Endodermal cell (in vitro differentiated cells): Measurements from ENCODE around the gene CMYA5. TPM values are rescaled to one million over a fixed set of nuclear protein-coding genes. Genes with fewer than 3 reads are reported as not detected.

Experiments used
- DNase-seq: peaks from one replicate; pipeline ENCODE4 v3.0.0-alpha.2; 2017
- H3K27ac ChIP-seq: 2 replicates; pipeline ENCODE4 v1.5.1; 2013; ENCODE audit warnings: mild to moderate bottlenecking, low read depth, low read length, moderate library complexity
- H3K27me3 ChIP-seq: 2 replicates; pipeline ENCODE4 v1.6.1; 2013; ENCODE audit warnings: mild to moderate bottlenecking, low read length, moderate library complexity; ENCODE audit not compliant: insufficient read depth, control insufficient read depth, poor library complexity, severe bottlenecking
- H3K36me3 ChIP-seq: 2 replicates; pipeline ENCODE4 v1.7.0; 2013; ENCODE audit warnings: mild to moderate bottlenecking, low read length, moderate library complexity; ENCODE audit not compliant: control insufficient read depth, insufficient read depth
- H3K4me1 ChIP-seq: one replicate; pipeline ENCODE4 v1.7.0; 2013; ENCODE audit warnings: low read length; ENCODE audit not compliant: control insufficient read depth, insufficient read depth
- H3K4me3 ChIP-seq: 2 replicates; pipeline ENCODE4 v1.5.1; 2013; ENCODE audit warnings: mild to moderate bottlenecking, low read length, moderate library complexity
- H3K9ac ChIP-seq: 2 replicates; pipeline ENCODE4 v1.6.1; 2013; ENCODE audit warnings: mild to moderate bottlenecking, low read length, moderate library complexity; ENCODE audit not compliant: poor library complexity, severe bottlenecking; ENCODE audit errors: extremely low read depth
- H3K9me3 ChIP-seq: 2 replicates; pipeline ENCODE4 v1.6.1; 2013; ENCODE audit warnings: mild to moderate bottlenecking, low read length, moderate library complexity; ENCODE audit not compliant: control insufficient read depth
- H3K27ac Mint-ChIP-seq: 2 replicates; pipeline ENCODE4 v1.8.0; 2020; ENCODE audit warnings: mixed read lengths
- H3K27me3 Mint-ChIP-seq: 2 replicates; pipeline ENCODE4 v1.8.0; 2021; ENCODE audit warnings: mild to moderate bottlenecking, mixed read lengths; ENCODE audit not compliant: insufficient read depth
- H3K36me3 Mint-ChIP-seq: 2 replicates; pipeline ENCODE4 v1.8.0; 2020; ENCODE audit warnings: low read depth, mixed read lengths
- H3K4me1 Mint-ChIP-seq: 2 replicates; pipeline ENCODE4 v1.8.0; 2020; ENCODE audit warnings: mixed read lengths
- H3K4me3 Mint-ChIP-seq: 2 replicates; pipeline ENCODE4 v1.8.0; 2020; ENCODE audit warnings: mild to moderate bottlenecking, moderate library complexity, mixed read lengths
- H3K9me3 Mint-ChIP-seq: 2 replicates; pipeline ENCODE4 v1.8.0; 2020; ENCODE audit warnings: mild to moderate bottlenecking, mixed read lengths
- WGBS, 2 experiments: methylation state at CpG; one replicate each; pipeline versions ENCODE4 v1.1.5 to v1.1.7; 2013; ENCODE audit warnings: missing lambda C conversion rate in 2 of 2, mixed read lengths in 1 of 2; ENCODE audit not compliant: insufficient coverage in 1 of 2, insufficient read length in 1 of 2; 5-methylcytosine and 5-hydroxymethylcytosine counted together
- long read RNA-seq, 4 experiments: library from polyadenylated mRNA in 2 of 4; library from RNA in 1 of 4; library from capped mRNA in 1 of 4; stranded (forward) in 3 of 4; unstranded in 1 of 4; transcript quantifications; one replicate each; pipeline ENCODE4 v2.0.0, GENCODE V29; 2020 to 2021; ENCODE audit warnings: inconsistent platforms in 1 of 4
- polyA plus RNA-seq, 2 experiments: library from polyadenylated mRNA; stranded (reverse); fragments of 50-300 nt; gene quantifications; one replicate each; pipeline ENCODE4 v1.2.3, GENCODE V29; 2013
- total RNA-seq, 2 donors: library from RNA; stranded (reverse); fragmentation: NEBNext Ultra II Directional in 1 of 2; extraction: Animal tissue kit (Norgen Biotek cat#: 25700) in 1 of 2; gene quantifications; 2 replicates in 1 of 2; 3 replicates in 1 of 2; pipeline ENCODE4 v1.2.1, GENCODE V29; 2021
- TF ChIP-seq, protein P1 (sequence below): fragments of 200-600 bp; sonication (generic); conservative IDR thresholded peaks from 2 replicates; pipeline ENCODE4 v1.5.0; 2021; ENCODE audit warnings: antibody characterized with exemption, mild to moderate bottlenecking

Gene CMYA5
- 1 to 10 TPM in 1 of 2 donors, under 1 TPM in 1; 0.69 to 1.6 TPM for total RNA-seq
- polyA plus RNA-seq (2013, experiment 1 of 2): 0.43 TPM
- 0.41 TPM for polyA plus RNA-seq (2013, experiment 2 of 2)
- long read RNA-seq, experiment 1, partial matches to known transcripts: 0 of 1 reads
- long read RNA-seq, experiment 1, other reads (novel, unspliced or antisense): 1 of 1 reads
- long read RNA-seq, experiment 2, partial matches to known transcripts: 0 of 3 reads
- long read RNA-seq, experiment 2, other reads (novel, unspliced or antisense): 3 of 3 reads
- long read RNA-seq, experiment 3, partial matches to known transcripts: 0 of 4 reads
- long read RNA-seq, experiment 3, other reads (novel, unspliced or antisense): 4 of 4 reads
- long read RNA-seq, experiment 4, partial matches to known transcripts: 0 of 8 reads
- long read RNA-seq, experiment 4, other reads (novel, unspliced or antisense): 8 of 8 reads

- peak within 1 kb of the TSS; percentile 26 for H3K27ac Mint-ChIP-seq
- TF ChIP-seq, protein P1, sequence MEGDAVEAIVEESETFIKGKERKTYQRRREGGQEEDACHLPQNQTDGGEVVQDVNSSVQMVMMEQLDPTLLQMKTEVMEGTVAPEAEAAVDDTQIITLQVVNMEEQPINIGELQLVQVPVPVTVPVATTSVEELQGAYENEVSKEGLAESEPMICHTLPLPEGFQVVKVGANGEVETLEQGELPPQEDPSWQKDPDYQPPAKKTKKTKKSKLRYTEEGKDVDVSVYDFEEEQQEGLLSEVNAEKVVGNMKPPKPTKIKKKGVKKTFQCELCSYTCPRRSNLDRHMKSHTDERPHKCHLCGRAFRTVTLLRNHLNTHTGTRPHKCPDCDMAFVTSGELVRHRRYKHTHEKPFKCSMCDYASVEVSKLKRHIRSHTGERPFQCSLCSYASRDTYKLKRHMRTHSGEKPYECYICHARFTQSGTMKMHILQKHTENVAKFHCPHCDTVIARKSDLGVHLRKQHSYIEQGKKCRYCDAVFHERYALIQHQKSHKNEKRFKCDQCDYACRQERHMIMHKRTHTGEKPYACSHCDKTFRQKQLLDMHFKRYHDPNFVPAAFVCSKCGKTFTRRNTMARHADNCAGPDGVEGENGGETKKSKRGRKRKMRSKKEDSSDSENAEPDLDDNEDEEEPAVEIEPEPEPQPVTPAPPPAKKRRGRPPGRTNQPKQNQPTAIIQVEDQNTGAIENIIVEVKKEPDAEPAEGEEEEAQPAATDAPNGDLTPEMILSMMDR: no peak
- Histone ChIP-seq H3K9ac (no peak within 1 kb of the TSS), H3K4me1 (no peaks in the 10 kb centered on the region), H3K4me3 (no peak within 1 kb of the TSS), H3K27ac (no peak within 1 kb of the TSS), H3K27me3 (no peaks in the 10 kb centered on the region), H3K36me3 (peaks cover 29% of the 10 kb centered on the region), H3K9me3 (no peaks in the 10 kb centered on the region)
- peaks cover 8% of the 10 kb centered on the region for H3K36me3 Mint-ChIP-seq
- H3K4me3 Mint-ChIP-seq: peak within 1 kb of the TSS; percentile 62
- DNase-seq: peak; percentile 89
- H3K27me3 Mint-ChIP-seq: peaks cover 10% of the 10 kb centered on the region
- H3K4me1 Mint-ChIP-seq: peaks cover 4% of the 10 kb centered on the region
- WGBS, 2 experiments: 43 to 46% methylated on average over 33 to 74 of the region's 74 CpGs
- H3K9me3 Mint-ChIP-seq: peaks cover 3% of the 10 kb centered on the region
These were observed at the start of gene CMYA5 for GRCh38 chr5:79689541-79690466. CMYA5 (plus strand) TSS chr5:79689836; CDS start chr5:79689908, 72 bp downstream.

DNA sequence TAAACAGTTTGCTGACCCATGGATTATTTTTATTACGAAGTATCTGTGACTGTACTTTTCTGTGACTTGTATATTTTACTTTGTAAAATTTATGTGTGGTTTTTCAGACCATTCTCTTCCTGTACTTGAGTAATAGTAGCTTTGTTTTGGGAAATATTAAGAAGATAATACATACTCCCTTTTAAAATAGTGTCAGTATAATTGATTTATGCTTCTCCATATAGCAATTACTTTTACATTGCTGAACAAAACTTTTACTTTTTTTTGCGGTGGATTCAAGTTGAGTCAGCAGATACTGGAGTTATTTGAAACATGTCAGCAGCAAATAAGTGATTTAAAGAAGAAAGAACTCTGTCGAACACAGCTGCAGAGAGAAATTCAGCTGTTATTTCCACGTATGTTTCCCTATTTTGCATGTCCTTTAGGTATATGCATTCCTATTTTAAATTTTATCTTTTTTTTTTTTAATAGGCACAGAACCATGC, 49.0 kb upstream of the CMYA5 start:
- WGBS, 2 experiments: 83 to 96% methylated on average over 2 to 4 of the region's 4 CpGs
- TF ChIP-seq, protein P1: no peak

DNA sequence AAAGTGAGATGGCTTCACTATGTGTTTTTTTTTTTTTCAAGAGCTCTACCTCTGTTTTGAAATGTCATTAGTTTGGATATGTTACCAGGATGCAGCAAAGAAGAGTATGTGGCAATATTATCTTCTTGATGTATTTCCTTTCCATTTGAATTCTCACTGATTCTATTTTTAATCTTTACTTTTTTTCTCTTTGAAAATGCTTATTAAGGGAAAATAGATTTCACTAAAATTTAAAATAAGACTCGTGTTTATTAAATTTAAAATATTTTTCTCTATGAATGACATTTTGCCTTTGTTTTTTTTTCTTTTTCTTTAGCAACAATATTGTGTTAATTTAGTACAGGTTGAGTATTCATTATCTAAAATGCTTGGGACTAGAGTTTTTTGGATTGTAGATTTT, 48.2 kb upstream of the CMYA5 start:
- no peak overlapping the region for H3K27ac ChIP-seq

More for the DNA sequence above, 49.0 kb upstream of the CMYA5 start:
- Mint-ChIP-seq H3K4me3 (no peak overlapping the region), H3K4me1 (no peaks in the 10 kb centered on the region), H3K36me3 (peaks cover 40% of the 10 kb centered on the region), H3K27me3 (no peaks in the 10 kb centered on the region), H3K27ac (no peak overlapping the region), H3K9me3 (no peaks in the 10 kb centered on the region)
- H3K9me3 ChIP-seq: no peaks in the 10 kb centered on the region
- H3K27me3 ChIP-seq: no peaks in the 10 kb centered on the region
- no peak for DNase-seq
- no peak overlapping the region for H3K9ac ChIP-seq
- H3K27ac ChIP-seq: no peak overlapping the region
- peaks cover 80% of the 10 kb centered on the region for H3K36me3 ChIP-seq
- H3K4me1 ChIP-seq: no peaks in the 10 kb centered on the region
- H3K4me3 ChIP-seq: no peak overlapping the region

More for the DNA sequence above, 48.2 kb upstream of the CMYA5 start:
- no CpG with 5 or more reads among the region's 1 CpG for WGBS, 2 experiments
- Mint-ChIP-seq H3K4me1 (no peaks in the 10 kb centered on the region), H3K4me3 (no peak overlapping the region), H3K36me3 (peaks cover 46% of the 10 kb centered on the region), H3K9me3 (no peaks in the 10 kb centered on the region), H3K27ac (no peak overlapping the region), H3K27me3 (no peaks in the 10 kb centered on the region)
- Histone ChIP-seq H3K9me3 (no peaks in the 10 kb centered on the region), H3K27me3 (no peaks in the 10 kb centered on the region), H3K4me3 (no peak overlapping the region), H3K9ac (no peak overlapping the region), H3K36me3 (peaks cover 80% of the 10 kb centered on the region), H3K4me1 (no peaks in the 10 kb centered on the region)
- no peak for DNase-seq
- TF ChIP-seq, protein P1: no peak
